SK-N-SH treated with all-trans-retinoic acid at 6 μM for 48 hours (cell line): Measurements from ENCODE around the gene AFF1.

Source experiments
- ATAC-seq: fragments of 200-7000 bp; cut with Tn5 transposase; 3 replicates; pipeline ENCODE4 v1.9.1; 2020; ENCODE audit warnings: mild to moderate bottlenecking, moderate library complexity
- ARNTL ChIP-seq: fragments of 450-650 bp; formaldehyde crosslinking; IDR thresholded peaks from 2 replicates; pipeline ENCODE4 v1.5.0; 2020; ENCODE audit warnings: low read depth, mild to moderate bottlenecking, moderate library complexity, borderline replicate concordance
- BACH2 ChIP-seq: fragments of 250-450 bp; sonication (Bioruptor Pico); IDR thresholded peaks from 2 replicates; pipeline ENCODE4 v1.9.0; 2021; ENCODE audit warnings: mild to moderate bottlenecking, borderline replicate concordance
- CSDC2 ChIP-seq: fragments of 250-450 bp; sonication (Bioruptor Pico); IDR thresholded peaks from 2 replicates; pipeline ENCODE4 v1.5.0; 2020; ENCODE audit warnings: mild to moderate bottlenecking, moderate library complexity
- ESRRG ChIP-seq: fragments of 250-450 bp; sonication (Bioruptor Pico); IDR thresholded peaks from 2 replicates; pipeline ENCODE4 v1.6.1; 2021; ENCODE audit warnings: mild to moderate bottlenecking
- GLIS3 ChIP-seq: fragments of 250-450 bp; sonication (Bioruptor Pico); IDR thresholded peaks from 2 replicates; pipeline ENCODE4 v1.5.0; 2020; ENCODE audit warnings: mild to moderate bottlenecking, moderate library complexity
- ISL1 ChIP-seq: fragments of 250-450 bp; sonication (Bioruptor Pico); IDR thresholded peaks from 2 replicates; pipeline ENCODE4 v2.1.2; 2022; ENCODE audit warnings: mild to moderate bottlenecking, moderate library complexity
- OSR1 ChIP-seq: fragments of 250-450 bp; sonication (Bioruptor Pico); IDR thresholded peaks from 2 replicates; pipeline ENCODE4 v1.8.0; 2022; ENCODE audit warnings: moderate library complexity, mild to moderate bottlenecking, inconsistent platforms
- PATZ1 ChIP-seq: fragments of 250-450 bp; sonication (Bioruptor Pico); IDR thresholded peaks from 2 replicates; pipeline ENCODE4 v1.8.0; 2020; ENCODE audit warnings: mild to moderate bottlenecking, moderate library complexity, borderline replicate concordance
- PPARA ChIP-seq: fragments of 250-450 bp; sonication (Bioruptor Pico); IDR thresholded peaks from 2 replicates; pipeline ENCODE4 v1.5.0; 2020; ENCODE audit warnings: mild to moderate bottlenecking, borderline replicate concordance
- RARB ChIP-seq: fragments of 250-450 bp; sonication (Bioruptor Pico); IDR thresholded peaks from 2 replicates; pipeline ENCODE4 v1.8.0; 2021; ENCODE audit warnings: mild to moderate bottlenecking, moderate library complexity
- SNAI2 ChIP-seq: fragments of 250-450 bp; sonication (Bioruptor Pico); IDR thresholded peaks from 2 replicates; pipeline ENCODE4 v1.5.0; 2020; ENCODE audit warnings: mild to moderate bottlenecking, moderate library complexity
- TOX ChIP-seq: fragments of 250-450 bp; sonication (Bioruptor Pico); IDR thresholded peaks from 2 replicates; pipeline ENCODE4 v1.8.0; 2021; ENCODE audit warnings: mild to moderate bottlenecking, moderate library complexity, borderline replicate concordance
- TSHZ2 ChIP-seq: fragments of 250-450 bp; sonication (Bioruptor Pico); IDR thresholded peaks from 2 replicates; pipeline ENCODE4 v1.5.0; 2020; ENCODE audit warnings: mild to moderate bottlenecking, moderate library complexity
- ZC3H10 ChIP-seq: fragments of 250-450 bp; sonication (Bioruptor Pico); IDR thresholded peaks from 2 replicates; pipeline ENCODE4 v1.5.1; 2021; ENCODE audit warnings: mild to moderate bottlenecking, moderate library complexity
- ZFP3 ChIP-seq: fragments of 250-450 bp; sonication (Bioruptor Pico); IDR thresholded peaks from 2 replicates; pipeline ENCODE4 v1.5.0; 2020; ENCODE audit warnings: mild to moderate bottlenecking, moderate library complexity
- ZFP30 ChIP-seq: fragments of 450-650 bp; formaldehyde crosslinking; IDR thresholded peaks from 2 replicates; pipeline ENCODE4 v1.5.0; 2022; ENCODE audit warnings: mild to moderate bottlenecking, moderate library complexity
- ZNF565 ChIP-seq: fragments of 450-650 bp; formaldehyde crosslinking; conservative IDR thresholded peaks from 2 replicates; pipeline ENCODE4 v1.5.0; 2020; ENCODE audit warnings: low read depth, mild to moderate bottlenecking, moderate library complexity
- ZNF70 ChIP-seq: fragments of 450-650 bp; formaldehyde crosslinking; IDR thresholded peaks from 2 replicates; pipeline ENCODE4 v1.5.0; 2020; ENCODE audit warnings: mild to moderate bottlenecking, moderate library complexity
- ZNF8 ChIP-seq: fragments of 450-650 bp; formaldehyde crosslinking; IDR thresholded peaks from 2 replicates; pipeline ENCODE4 v1.5.0; 2020; ENCODE audit warnings: mild to moderate bottlenecking, moderate library complexity
- TF ChIP-seq, protein P1 (sequence below): fragments of 250-450 bp; sonication (Bioruptor Pico); IDR thresholded peaks from 2 replicates; pipeline ENCODE4 v1.8.0; 2021; ENCODE audit warnings: low read depth, mild to moderate bottlenecking, moderate library complexity, borderline replicate concordance
- TF ChIP-seq, protein P2 (sequence below): fragments of 250-450 bp; sonication (Bioruptor Pico); IDR thresholded peaks from 2 replicates; pipeline ENCODE4 v1.5.1; 2021; ENCODE audit warnings: mild to moderate bottlenecking, moderate library complexity
- TF ChIP-seq, protein P3 (sequence below): fragments of 250-450 bp; sonication (Bioruptor Pico); IDR thresholded peaks from 2 replicates; pipeline ENCODE4 v1.5.1; 2020; ENCODE audit warnings: low read depth, mild to moderate bottlenecking, moderate library complexity

Gene AFF1

DNA sequence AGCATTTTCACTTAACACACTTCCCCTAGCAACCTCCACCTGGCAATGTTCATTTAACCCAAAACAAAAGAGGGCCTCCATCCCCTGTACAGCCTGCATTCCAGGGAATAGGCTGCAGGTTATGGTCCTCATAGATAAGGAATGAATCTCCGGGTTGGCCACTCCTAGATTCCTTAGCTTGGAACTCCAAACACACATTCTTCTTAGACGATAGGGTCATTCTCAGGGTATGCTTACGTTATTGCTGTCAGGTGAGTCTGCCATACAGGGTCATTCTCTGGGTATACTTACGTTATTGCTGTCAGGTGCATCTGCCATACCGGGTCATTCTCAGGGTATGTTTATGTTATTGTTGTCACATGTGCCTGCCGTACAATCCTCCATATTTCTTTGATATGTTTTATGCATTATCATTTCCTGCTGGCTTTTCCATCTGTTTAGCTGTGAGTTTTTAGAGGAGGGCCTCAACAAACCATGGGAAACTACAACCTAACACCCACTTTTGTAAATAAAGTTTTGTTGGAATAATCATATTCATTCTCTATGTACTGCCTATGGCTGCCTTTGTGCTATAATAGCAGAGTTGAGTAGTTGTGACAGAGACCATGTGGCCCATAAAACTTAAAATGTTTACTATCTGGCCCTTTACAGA, 8.2 kb upstream of the AFF1 start (continued):
- TF ChIP-seq TSHZ2 (no peak), PPARA (CRISPR knock-in tag) (no peak), ZNF8 (no peak), ZNF565 (CRISPR knock-in tag) (no peak), TOX (CRISPR knock-in tag) (no peak), ZFP30 (CRISPR knock-in tag) (no peak)
- TF ChIP-seq, protein P1, sequence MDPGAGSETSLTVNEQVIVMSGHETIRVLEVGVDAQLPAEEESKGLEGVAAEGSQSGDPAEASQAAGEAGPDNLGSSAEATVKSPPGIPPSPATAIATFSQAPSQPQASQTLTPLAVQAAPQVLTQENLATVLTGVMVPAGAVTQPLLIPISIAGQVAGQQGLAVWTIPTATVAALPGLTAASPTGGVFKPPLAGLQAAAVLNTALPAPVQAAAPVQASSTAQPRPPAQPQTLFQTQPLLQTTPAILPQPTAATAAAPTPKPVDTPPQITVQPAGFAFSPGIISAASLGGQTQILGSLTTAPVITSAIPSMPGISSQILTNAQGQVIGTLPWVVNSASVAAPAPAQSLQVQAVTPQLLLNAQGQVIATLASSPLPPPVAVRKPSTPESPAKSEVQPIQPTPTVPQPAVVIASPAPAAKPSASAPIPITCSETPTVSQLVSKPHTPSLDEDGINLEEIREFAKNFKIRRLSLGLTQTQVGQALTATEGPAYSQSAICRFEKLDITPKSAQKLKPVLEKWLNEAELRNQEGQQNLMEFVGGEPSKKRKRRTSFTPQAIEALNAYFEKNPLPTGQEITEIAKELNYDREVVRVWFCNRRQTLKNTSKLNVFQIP: no peak
- TF ChIP-seq, all 23 proteins: peak for 0

DNA sequence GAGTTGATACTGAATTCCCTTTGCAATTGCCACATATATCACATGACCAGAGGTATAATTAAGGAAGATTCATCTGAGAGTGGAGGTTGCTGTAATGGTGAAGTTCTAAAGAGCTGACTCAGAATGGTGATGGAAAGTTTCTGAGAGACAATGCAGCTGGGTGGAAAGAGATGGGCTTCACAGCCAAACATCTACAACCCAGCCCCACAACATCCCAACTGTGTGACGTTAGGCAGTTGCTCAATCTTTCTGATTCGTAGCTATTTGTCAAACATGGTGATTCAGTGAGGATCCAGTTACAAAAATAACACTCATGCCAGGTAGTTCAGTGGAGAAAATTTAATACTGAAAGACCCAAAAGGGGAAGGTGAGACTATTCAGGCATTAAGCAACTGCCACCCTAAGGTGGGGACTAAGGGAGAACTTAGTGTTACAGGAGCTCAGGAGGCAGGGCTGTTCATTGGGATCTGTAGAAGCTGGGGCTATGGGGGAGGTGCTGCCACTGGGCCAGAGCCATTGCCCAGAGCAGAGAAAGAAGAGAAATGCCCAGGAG, 6.9 kb upstream of the AFF1 start:
- peak; percentile 61 for ATAC-seq
- TF ChIP-seq ZFP30 (CRISPR knock-in tag): no peak
- no peak for TF ChIP-seq ZNF565 (CRISPR knock-in tag)
- no peak for TF ChIP-seq ZFP3 (CRISPR knock-in tag)
- TF ChIP-seq ZNF70 (CRISPR knock-in tag): no peak
- TF ChIP-seq, protein P1: no peak
- no peak for TF ChIP-seq ZC3H10 (CRISPR knock-in tag)
- no peak for TF ChIP-seq BACH2 (CRISPR knock-in tag)
- TF ChIP-seq CSDC2 (CRISPR knock-in tag): no peak
- TF ChIP-seq ARNTL (CRISPR knock-in tag): no peak

- TF ChIP-seq TOX (CRISPR knock-in tag) (no peak), CSDC2 (CRISPR knock-in tag) (no peak), RARB (CRISPR knock-in tag) (no peak), GLIS3 (CRISPR knock-in tag) (no peak), ZNF8 (no peak), OSR1 (CRISPR knock-in tag) (no peak), ZNF70 (CRISPR knock-in tag) (no peak), BACH2 (CRISPR knock-in tag) (no peak), ISL1 (CRISPR knock-in tag) (no peak), ARNTL (CRISPR knock-in tag) (no peak), SNAI2 (CRISPR knock-in tag) (no peak), PATZ1 (CRISPR knock-in tag) (no peak), ESRRG (CRISPR knock-in tag) (no peak), ZFP3 (CRISPR knock-in tag) (no peak), ZNF565 (CRISPR knock-in tag) (no peak), PPARA (CRISPR knock-in tag) (no peak)
- TF ChIP-seq, protein P2, sequence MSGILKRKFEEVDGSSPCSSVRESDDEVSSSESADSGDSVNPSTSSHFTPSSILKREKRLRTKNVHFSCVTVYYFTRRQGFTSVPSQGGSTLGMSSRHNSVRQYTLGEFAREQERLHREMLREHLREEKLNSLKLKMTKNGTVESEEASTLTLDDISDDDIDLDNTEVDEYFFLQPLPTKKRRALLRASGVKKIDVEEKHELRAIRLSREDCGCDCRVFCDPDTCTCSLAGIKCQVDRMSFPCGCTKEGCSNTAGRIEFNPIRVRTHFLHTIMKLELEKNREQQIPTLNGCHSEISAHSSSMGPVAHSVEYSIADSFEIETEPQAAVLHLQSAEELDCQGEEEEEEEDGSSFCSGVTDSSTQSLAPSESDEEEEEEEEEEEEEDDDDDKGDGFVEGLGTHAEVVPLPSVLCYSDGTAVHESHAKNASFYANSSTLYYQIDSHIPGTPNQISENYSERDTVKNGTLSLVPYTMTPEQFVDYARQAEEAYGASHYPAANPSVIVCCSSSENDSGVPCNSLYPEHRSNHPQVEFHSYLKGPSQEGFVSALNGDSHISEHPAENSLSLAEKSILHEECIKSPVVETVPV (CRISPR knock-in tag): no peak
- TF ChIP-seq, protein P1: no peak
- TF ChIP-seq, protein P3, sequence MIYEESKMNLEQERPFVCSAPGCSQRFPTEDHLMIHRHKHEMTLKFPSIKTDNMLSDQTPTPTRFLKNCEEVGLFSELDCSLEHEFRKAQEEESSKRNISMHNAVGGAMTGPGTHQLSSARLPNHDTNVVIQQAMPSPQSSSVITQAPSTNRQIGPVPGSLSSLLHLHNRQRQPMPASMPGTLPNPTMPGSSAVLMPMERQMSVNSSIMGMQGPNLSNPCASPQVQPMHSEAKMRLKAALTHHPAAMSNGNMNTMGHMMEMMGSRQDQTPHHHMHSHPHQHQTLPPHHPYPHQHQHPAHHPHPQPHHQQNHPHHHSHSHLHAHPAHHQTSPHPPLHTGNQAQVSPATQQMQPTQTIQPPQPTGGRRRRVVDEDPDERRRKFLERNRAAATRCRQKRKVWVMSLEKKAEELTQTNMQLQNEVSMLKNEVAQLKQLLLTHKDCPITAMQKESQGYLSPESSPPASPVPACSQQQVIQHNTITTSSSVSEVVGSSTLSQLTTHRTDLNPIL (CRISPR knock-in tag): no peak
- no peak for ATAC-seq
Observed at GRCh38 chr4:86928400-86929255, 6.2 kb upstream of the AFF1 start.
